Pancreas (tissue), 10 donors: Measurements from ENCODE around the gene SLC6A8. TPM values are rescaled to one million over a fixed set of nuclear protein-coding genes. Genes with fewer than 3 reads are reported as not detected.

ENCODE experiments used
- ATAC-seq, 4 donors: fragments of 200-7000 bp; cut with Tn5 transposase; one replicate each; pipeline versions ENCODE4 v1.8.0 to v1.9.1; 2020; ENCODE audit warnings: mild to moderate bottlenecking in 4 of 4, moderate library complexity in 4 of 4
- DNase-seq, 6 donors: peaks; one replicate each; pipeline ENCODE4 v3.0.0-alpha.2; 2020
- FAIRE-seq: peaks from 2 replicates; lab custom pipeline; 2012; peaks lifted over from hg19 to GRCh38; lab: Jason Lieb, UNC
- H3K27ac ChIP-seq, 4 donors: fragments of 200-600 bp; sonication (generic); 1 replicate in 3 of 4; 2 replicates in 1 of 4; pipeline versions ENCODE4 v1.5.0 to v1.8.0; 2020
- H3K27me3 ChIP-seq, 4 donors: fragments of 200-600 bp; one replicate each; pipeline ENCODE4 v1.8.0; 2021
- H3K36me3 ChIP-seq, 3 donors: fragments of 200-600 bp; sonication (generic) in 1 of 3; one replicate each; pipeline versions ENCODE4 v1.5.0 to v1.8.0; 2020 to 2021
- H3K4me1 ChIP-seq, 3 donors: fragments of 200-600 bp; one replicate each; pipeline ENCODE4 v1.8.0; 2021
- H3K4me3 ChIP-seq, 4 donors: fragments of 200-600 bp; sonication (generic) in 2 of 4; one replicate each; pipeline versions ENCODE4 v1.5.0 to v1.8.0; 2020 to 2021
- H3K9me3 ChIP-seq, 4 donors: fragments of 200-600 bp; one replicate each; pipeline ENCODE4 v1.8.0; 2021
- CTCF ChIP-seq, 4 donors: fragments of 200-600 bp; sonication (generic) in 3 of 4; IDR thresholded peaks; one replicate each; pipeline versions ENCODE4 v1.5.0 to v1.8.0; 2021; ENCODE audit warnings: antibody characterized with exemption in 4 of 4
- WGBS, 2 donors: extraction: QIAGEN DNeasy Blood & Tissue Kit; methylation state at CpG; one replicate each; pipeline ENCODE4 v1.1.7; 2013; 5-methylcytosine and 5-hydroxymethylcytosine counted together
- intact Hi-C, 3 donors: fragments of 100-400 bp; cut with DNase I; formaldehyde crosslinking; loops; one replicate each; pipeline versions ENCODE4 v1.11.1 to v1.14.2; 2022
- polyA plus RNA-seq, 2 donors: library from polyadenylated mRNA; stranded (reverse); fragments of 200-250 nt; gene quantifications; one replicate each; pipeline ENCODE4 v1.2.3, GENCODE V29; 2013
- total RNA-seq, 6 donors: library from RNA; stranded (reverse); fragmentation: NEBNext Ultra II Directional in 4 of 6; extraction: Animal tissue kit (Norgen Biotek cat#: 25700) in 4 of 6; gene quantifications; one replicate each; pipeline versions ENCODE4 v1.2.1 to v1.2.4, GENCODE V29; 2021 to 2023
- donor health status: healthy with polysubstance abuse.
- donor health status: DM: no; HTN: no; CAD: no; lungs with moderate emphysema.
- donor health status: DM: no; HTN: no; CAD: no.
- donor health status: control.
- donor health status: control.
- donor health status: Bipolar disorder and iron deficiency.
- donor health status: DM: yes; HTN: yes; CAD: no.
- donor health status: DM: no; HTN: no; CAD: no.
- donor health status: DM: no; HTN: no; CAD: no.
- donor health status: DM: yes; HTN: yes; CAD: no.

SLC6A8 gene
- total and polyA plus RNA-seq, 8 donors: 8.4 to 15.8 (median 12.1) TPM

GRCh38 chrX:153669901-153670731 is 17.6 kb upstream of the SLC6A8 start:
- Histone ChIP-seq H3K4me3 (no peak overlapping the region), H3K9me3 (no peaks in the 10 kb centered on the region), H3K36me3 (no peaks in the 10 kb centered on the region), H3K27ac (no peak overlapping the region), H3K4me1 (no peaks in the 10 kb centered on the region), H3K27me3 (no peaks in the 10 kb centered on the region)
- 74 to 76% methylated on average over 19 to 22 of the region's 23 CpGs for WGBS, 2 donors
- no peak for ATAC-seq
- intact Hi-C loops: no loop called here
- FAIRE-seq: no peak
- peak in 2 of 6 donors; percentile 53 to 73 for DNase-seq
- no peak for TF ChIP-seq CTCF (IDR thresholded peaks at IDR 0.05)

GRCh38 chrX:153670748-153671588 is 16.8 kb upstream of the SLC6A8 start:
- FAIRE-seq (no peak), ATAC-seq (no peak), DNase-seq (peak in 2 of 6 donors; percentile 50 to 63)
- Histone ChIP-seq H3K9me3 (no peaks in the 10 kb centered on the region), H3K27ac (no peak overlapping the region), H3K4me3 (no peak overlapping the region), H3K4me1 (no peaks in the 10 kb centered on the region), H3K27me3 (no peaks in the 10 kb centered on the region), H3K36me3 (no peaks in the 10 kb centered on the region)
- intact Hi-C loops: no loop called here
- no peak for TF ChIP-seq CTCF (IDR thresholded peaks at IDR 0.05)
- WGBS, 2 donors: 85 to 92% methylated on average over 23 of the region's 23 CpGs

GRCh38 chrX:153671589-153672530 is 15.9 kb upstream of the SLC6A8 start:
- Histone ChIP-seq H3K4me3 (no peak overlapping the region), H3K27ac (no peak overlapping the region), H3K9me3 (no peaks in the 10 kb centered on the region), H3K27me3 (no peaks in the 10 kb centered on the region), H3K36me3 (no peaks in the 10 kb centered on the region), H3K4me1 (no peaks in the 10 kb centered on the region)
- 86 to 87% methylated on average over 27 of the region's 27 CpGs for WGBS, 2 donors
- TF ChIP-seq CTCF (IDR thresholded peaks at IDR 0.05): no peak
- ATAC-seq (no peak), DNase-seq (peak in 2 of 6 donors; percentile 42 to 66), FAIRE-seq (no peak)
- intact Hi-C loops: no loop called here

GRCh38 chrX:153672531-153673427 is 14.9 kb upstream of the SLC6A8 start:
- peak in 2 of 6 donors; percentile 52 to 74 for DNase-seq

More at GRCh38 chrX:153672531-153673427, 14.9 kb upstream of the SLC6A8 start:
- no peaks in the 10 kb centered on the region for H3K36me3 ChIP-seq
- H3K4me1 ChIP-seq: no peaks in the 10 kb centered on the region
- TF ChIP-seq CTCF (IDR thresholded peaks at IDR 0.05): no peak
- no peaks in the 10 kb centered on the region for H3K27me3 ChIP-seq
- no peak overlapping the region for H3K4me3 ChIP-seq
- 50 to 67% methylated on average over 49 of the region's 53 CpGs for WGBS, 2 donors
- H3K9me3 ChIP-seq: no peaks in the 10 kb centered on the region
- H3K27ac ChIP-seq: no peak overlapping the region
- FAIRE-seq (no peak), ATAC-seq (no peak)
- intact Hi-C loops: no loop called here
